H1 (cell line): ENCODE data around the gene IDI1. TPM values are rescaled to one million over a fixed set of nuclear protein-coding genes. Genes with fewer than 3 reads are reported as not detected.

Experiments used
- CBX8 ChIP-seq: fragments of 300-800, 300-1000 bp; sonication (generic); IDR thresholded peaks from 2 replicates; pipeline ENCODE4 v1.7.1; 2016; ENCODE audit warnings: low read depth, low read length, borderline replicate concordance
- CEBPB ChIP-seq: IDR thresholded peaks from 2 replicates; pipeline ENCODE4 v1.6.1; 2012; ENCODE audit warnings: low read depth, low read length
- CTBP2 ChIP-seq: IDR thresholded peaks from 2 replicates; pipeline ENCODE4 v1.7.0; 2011; ENCODE audit warnings: borderline replicate concordance, mild to moderate bottlenecking, moderate library complexity, mixed read lengths, low read length; ENCODE audit not compliant: insufficient read depth, insufficient read length
- EP300 ChIP-seq, 2 experiments: IDR thresholded peaks; 1 replicate in 1 of 2; 2 replicates in 1 of 2; pipeline ENCODE4 v1.6.1; 2011 to 2012; ENCODE audit warnings: low read depth in 2 of 2, low read length in 2 of 2, mild to moderate bottlenecking in 2 of 2, borderline replicate concordance in 1 of 2, inconsistent platforms in 1 of 2, moderate library complexity in 1 of 2
- GABPA ChIP-seq: IDR thresholded peaks from 2 replicates; pipeline ENCODE4 v1.6.1; 2011; ENCODE audit warnings: mild to moderate bottlenecking, low read length, moderate library complexity, borderline replicate concordance; ENCODE audit not compliant: insufficient read depth
- GTF2F1 ChIP-seq: IDR thresholded peaks from 2 replicates; pipeline ENCODE4 v1.6.1; 2012; ENCODE audit warnings: low read depth, low read length, improper control_type of control experiment, borderline replicate concordance
- HDAC2 ChIP-seq, 2 experiments: fragments of 300-600 bp in 1 of 2; sonication (generic) in 1 of 2; IDR thresholded peaks; 2 replicates each; pipeline ENCODE4 v1.6.1; 2011 to 2012; ENCODE audit warnings: low read depth in 2 of 2, low read length in 2 of 2, mild to moderate bottlenecking in 2 of 2, moderate library complexity in 2 of 2, borderline replicate concordance in 1 of 2, inconsistent platforms in 1 of 2
- JUND ChIP-seq: IDR thresholded peaks from 2 replicates; pipeline ENCODE4 v1.6.1; 2011; ENCODE audit warnings: mild to moderate bottlenecking, improper control_type of control experiment, low read length
- KDM1A ChIP-seq: fragments of 200-600, 300-600 bp; sonication (generic); IDR thresholded peaks from 2 replicates; pipeline ENCODE4 v1.7.1; 2016; ENCODE audit warnings: mild to moderate bottlenecking, low read length, borderline replicate concordance
- MAFK ChIP-seq: IDR thresholded peaks from 2 replicates; pipeline ENCODE4 v1.6.1; 2012; ENCODE audit warnings: low read depth, mild to moderate bottlenecking, improper control_type of control experiment, low read length
- MAX ChIP-seq: IDR thresholded peaks from 2 replicates; pipeline ENCODE4 v1.6.1; 2012; ENCODE audit warnings: inconsistent platforms
- NRF1 ChIP-seq: IDR thresholded peaks from 2 replicates; pipeline ENCODE4 v1.6.1; 2011; ENCODE audit warnings: mild to moderate bottlenecking, low read depth, low read length, improper control_type of control experiment
- PHF8 ChIP-seq: fragments of 200-600 bp; sonication (generic); conservative IDR thresholded peaks from 2 replicates; pipeline ENCODE4 v1.7.1; 2012; ENCODE audit warnings: low read depth, mild to moderate bottlenecking, inconsistent platforms, low read length, moderate library complexity
- POLR2A ChIP-seq, 2 experiments: IDR thresholded peaks; 1 replicate in 1 of 2; 2 replicates in 1 of 2; pipeline ENCODE4 v1.6.1; 2011; ENCODE audit warnings: low read depth in 2 of 2, low read length in 2 of 2, mild to moderate bottlenecking in 2 of 2; ENCODE audit errors: control extremely low read depth in 1 of 2
- POLR2AphosphoS5 ChIP-seq: IDR thresholded peaks from 2 replicates; pipeline ENCODE4 v1.6.1; 2011; ENCODE audit warnings: low read depth, low read length
- POU5F1 ChIP-seq: IDR thresholded peaks from 2 replicates; pipeline ENCODE4 v1.6.1; 2011; ENCODE audit warnings: low read depth, mild to moderate bottlenecking, low read length, moderate library complexity
- RBBP5 ChIP-seq: IDR thresholded peaks from 2 replicates; pipeline ENCODE4 v1.7.1; 2012; ENCODE audit warnings: low read depth, mild to moderate bottlenecking, inconsistent platforms, low read length, moderate library complexity, borderline replicate concordance
- RNF2 ChIP-seq: fragments of 200-900, 300-1000 bp; sonication (generic); IDR thresholded peaks from 2 replicates; pipeline ENCODE4 v1.7.1; 2016; ENCODE audit warnings: borderline replicate concordance, low read depth, mild to moderate bottlenecking, antibody characterized with exemption, low read length; ENCODE audit not compliant: poor library complexity, severe bottlenecking; ENCODE audit errors: missing control alignments
- SIN3A ChIP-seq, 2 experiments: IDR thresholded peaks in 1 of 2; conservative IDR thresholded peaks in 1 of 2; 2 replicates each; pipeline ENCODE4 v1.6.1; 2011 to 2012; ENCODE audit warnings: low read length in 2 of 2, improper control_type of control experiment in 1 of 2, low read depth in 1 of 2, mild to moderate bottlenecking in 1 of 2
- TAF1 ChIP-seq: IDR thresholded peaks from 2 replicates; pipeline ENCODE4 v1.6.1; 2011; ENCODE audit warnings: mild to moderate bottlenecking, low read depth, low read length
- YY1 ChIP-seq: IDR thresholded peaks from 2 replicates; pipeline ENCODE4 v1.6.1; 2011; ENCODE audit warnings: low read depth, mild to moderate bottlenecking, low read length
- polyA plus RNA-seq, 7 experiments: library from polyadenylated mRNA; depleted of rRNA in 3 of 7; stranded (reverse) in 5 of 7; unstranded in 2 of 7; fragments of >200 nt in 5 of 7; fragments of 200-250 nt in 2 of 7; gene quantifications; 1 replicate in 5 of 7; 2 replicates in 1 of 7; 4 replicates in 1 of 7; pipeline versions ENCODE4 v1.2.1 to v1.2.3, GENCODE V29; 2011 to 2013; ENCODE audit warnings: missing spikeins in 2 of 7, mixed read lengths in 2 of 7
- total RNA-seq: library from RNA; stranded (reverse); fragmentation: NEBNext Ultra II Directional; extraction: Animal tissue kit (Norgen Biotek cat#: 25700); gene quantifications from 2 replicates; pipeline ENCODE4 v1.2.1, GENCODE V29; 2021
- TF ChIP-seq, protein P1 (sequence below): IDR thresholded peaks from 2 replicates; pipeline ENCODE4 v1.6.1; 2012; ENCODE audit warnings: inconsistent platforms

Gene IDI1
- total and polyA plus RNA-seq, 2 of the 8 experiments (the other 6 are each of a cell fraction or from before 2014, with no cell fraction given): 35.3 to 56.6 TPM

DNA sequence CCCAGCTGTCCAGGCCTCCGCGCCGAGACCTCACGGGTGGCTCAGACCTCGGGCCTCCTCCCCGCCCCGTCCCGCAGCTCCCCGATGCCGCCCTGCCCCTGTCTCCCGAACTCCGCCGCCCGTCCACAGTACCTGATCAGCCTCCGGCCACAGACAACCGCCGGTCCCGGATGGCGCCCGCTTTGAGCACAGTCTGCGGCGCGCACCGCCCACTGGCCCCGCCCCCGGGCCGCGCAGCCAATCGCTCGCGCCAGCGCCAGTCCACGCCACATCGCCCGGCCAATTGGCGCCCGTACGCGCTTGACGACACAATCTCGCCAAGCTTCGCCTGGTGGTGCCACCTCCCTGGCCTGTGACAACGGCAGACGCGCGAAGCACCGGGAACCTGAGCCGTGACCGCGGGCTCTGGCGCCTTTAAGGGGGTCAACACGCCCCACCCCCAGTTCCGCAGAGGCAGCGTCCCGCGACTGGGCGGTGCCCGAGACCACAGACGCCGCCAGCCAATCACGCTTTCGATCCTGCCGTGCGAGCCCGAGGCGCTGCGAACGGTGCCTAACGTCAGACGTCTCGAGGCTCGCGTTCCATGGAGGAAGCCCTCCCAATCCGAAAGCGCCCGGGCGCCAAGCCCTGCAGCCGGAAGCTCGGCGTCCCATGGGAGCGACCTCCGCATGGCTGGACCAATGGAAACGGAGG is at the start of gene IDI1 (continued):
- no peak for TF ChIP-seq HDAC2 (IDR thresholded peaks at IDR 0.05; ENCODE audit: borderline replicate concordance in 1 of 2, low read depth in 2 of 2, low read length in 2 of 2)
- TF ChIP-seq GABPA: 0 out of 2 replicates have a peak, but pooled peaks have one; percentile 15
- TF ChIP-seq PHF8: peak; percentile 83
- TF ChIP-seq CEBPB: no peak
- TF ChIP-seq NRF1: no peak
- no peak for TF ChIP-seq KDM1A
- TF ChIP-seq YY1: no peak
- no peak for TF ChIP-seq EP300 (IDR thresholded peaks at IDR 0.05; ENCODE audit: borderline replicate concordance in 1 of 2, low read depth in 2 of 2, low read length in 2 of 2)
- peak; percentile 2 for TF ChIP-seq CTBP2
- peak; percentile 85 for TF ChIP-seq TAF1
- TF ChIP-seq MAFK: no peak
- peak; percentile 57 to 85 for TF ChIP-seq POLR2A (IDR thresholded peaks at IDR 0.05; ENCODE audit: control extremely low read depth in 1 of 2, low read depth in 2 of 2, low read length in 2 of 2)
- no peak for TF ChIP-seq CBX8
- no peak; the same call in 1 of the 2 replicates for TF ChIP-seq RBBP5
- 0 out of 2 replicates have a peak, but pooled peaks have one; percentile 9 for TF ChIP-seq GTF2F1
- TF ChIP-seq MAX: peak; percentile 38; the same call in 1 of the 2 replicates
- TF ChIP-seq SIN3A (conservative IDR thresholded peaks at IDR 0.05 in 1 of 2, IDR thresholded peaks at IDR 0.05 in 1 of 2; ENCODE audit: low read depth in 1 of 2, low read length in 2 of 2): peak; percentile 62 to 84; a peak in 1 of 4 replicates
- no peak for TF ChIP-seq RNF2
- no peak for TF ChIP-seq POU5F1
- no peak for TF ChIP-seq JUND
- peak; percentile 89 for TF ChIP-seq POLR2AphosphoS5
- TF ChIP-seq, protein P1, sequence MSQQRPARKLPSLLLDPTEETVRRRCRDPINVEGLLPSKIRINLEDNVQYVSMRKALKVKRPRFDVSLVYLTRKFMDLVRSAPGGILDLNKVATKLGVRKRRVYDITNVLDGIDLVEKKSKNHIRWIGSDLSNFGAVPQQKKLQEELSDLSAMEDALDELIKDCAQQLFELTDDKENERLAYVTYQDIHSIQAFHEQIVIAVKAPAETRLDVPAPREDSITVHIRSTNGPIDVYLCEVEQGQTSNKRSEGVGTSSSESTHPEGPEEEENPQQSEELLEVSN: peak; percentile 16; the same call in 1 of the 2 replicates
